Suprapubic skin (tissue), 4 donors: Measurements from ENCODE around the gene ARHGAP23. TPM values are rescaled to one million over a fixed set of nuclear protein-coding genes. Genes with fewer than 3 reads are reported as not detected.

ENCODE experiments used
- DNase-seq, 2 donors: peaks; one replicate each; pipeline ENCODE4 v3.0.0-alpha.2; 2019; ENCODE audit warnings: low spot score in 2 of 2
- H3K27ac ChIP-seq: fragments of 200-600 bp; sonication (generic); one replicate; pipeline ENCODE4 v1.5.1; 2019
- H3K27me3 ChIP-seq: fragments of 200-600 bp; sonication (generic); one replicate; pipeline ENCODE4 v1.5.1; 2019
- H3K36me3 ChIP-seq: fragments of 200-600 bp; sonication (generic); one replicate; pipeline ENCODE4 v1.5.1; 2019
- H3K4me1 ChIP-seq: fragments of 200-600 bp; sonication (generic); one replicate; pipeline ENCODE4 v1.5.1; 2019
- H3K4me3 ChIP-seq: fragments of 200-600 bp; sonication (generic); one replicate; pipeline ENCODE4 v1.5.1; 2019; ENCODE audit warnings: mild to moderate bottlenecking
- H3K9me3 ChIP-seq: fragments of 200-600 bp; sonication (generic); one replicate; pipeline ENCODE4 v1.5.1; 2019
- CTCF ChIP-seq, 2 donors: fragments of 200-600 bp in 1 of 2; fragments of 450-650 bp in 1 of 2; sonication (generic) in 1 of 2; IDR thresholded peaks; one replicate each; pipeline ENCODE4 v1.5.1; 2016 to 2019; ENCODE audit warnings: antibody characterized with exemption in 2 of 2, mild to moderate bottlenecking in 1 of 2, moderate library complexity in 1 of 2
- EP300 ChIP-seq: sonication (generic); formaldehyde crosslinking; IDR thresholded peaks from one replicate; pipeline ENCODE4 v1.6.1; 2017; ENCODE audit warnings: antibody characterized with exemption
- POLR2A ChIP-seq, 2 donors: fragments of 450-650 bp; IDR thresholded peaks; one replicate each; pipeline ENCODE4 v1.6.1; 2017; ENCODE audit warnings: antibody characterized with exemption in 2 of 2, mild to moderate bottlenecking in 2 of 2, moderate library complexity in 2 of 2
- POLR2AphosphoS5 ChIP-seq, 3 donors: sonication (generic); formaldehyde crosslinking; IDR thresholded peaks; one replicate each; pipeline ENCODE4 v1.6.1; 2017; ENCODE audit warnings: antibody characterized with exemption in 3 of 3
- WGBS: methylation state at CpG from one replicate; pipeline ENCODE4 v1.1.5; 2018; 5-methylcytosine and 5-hydroxymethylcytosine counted together
- total RNA-seq, 4 donors: library from RNA; depleted of rRNA; stranded (reverse); fragments of >200 nt; gene quantifications; one replicate each; pipeline ENCODE4 v1.1.0, GENCODE V29; 2016

Gene ARHGAP23
- total RNA-seq, 4 donors from 2014 or later = 94.8 to 149 (median 121) TPM

- peaks cover 59% of the 10 kb centered on the region for H3K36me3 ChIP-seq
- H3K27me3 ChIP-seq = no peaks in the 10 kb centered on the region
- 76% methylated on average over 4 of the region's 4 CpGs for WGBS
Measured at GRCh38 chr17:38401459-38401858, 26.8 kb upstream of the ARHGAP23 start.

GRCh38 chr17:38402897-38403296 is 25.4 kb upstream of the ARHGAP23 start:
- peak in 1 of 2 donors; percentile 46 for DNase-seq
- WGBS = 86% methylated on average over 5 of the region's 5 CpGs
- H3K4me3 ChIP-seq = no peak overlapping the region
- TF ChIP-seq POLR2AphosphoS5 (IDR thresholded peaks at IDR 0.05) (no peak), POLR2A (IDR thresholded peaks at IDR 0.05) (no peak), EP300 (no peak), CTCF (IDR thresholded peaks at IDR 0.05) (no peak)
- no peak overlapping the region for H3K27ac ChIP-seq
- no peaks in the 10 kb centered on the region for H3K4me1 ChIP-seq
- H3K36me3 ChIP-seq = peaks cover 44% of the 10 kb centered on the region
- no peaks in the 10 kb centered on the region for H3K9me3 ChIP-seq
- H3K27me3 ChIP-seq = no peaks in the 10 kb centered on the region

More at GRCh38 chr17:38401459-38401858, 26.8 kb upstream of the ARHGAP23 start:
- Histone ChIP-seq H3K27ac (no peak overlapping the region), H3K4me1 (no peaks in the 10 kb centered on the region), H3K4me3 (no peak overlapping the region), H3K9me3 (no peaks in the 10 kb centered on the region)
- peak in 1 of 2 donors; percentile 2 for DNase-seq
- TF ChIP-seq EP300 (no peak), POLR2AphosphoS5 (IDR thresholded peaks at IDR 0.05) (no peak), CTCF (IDR thresholded peaks at IDR 0.05) (no peak), POLR2A (IDR thresholded peaks at IDR 0.05) (no peak)

DNA sequence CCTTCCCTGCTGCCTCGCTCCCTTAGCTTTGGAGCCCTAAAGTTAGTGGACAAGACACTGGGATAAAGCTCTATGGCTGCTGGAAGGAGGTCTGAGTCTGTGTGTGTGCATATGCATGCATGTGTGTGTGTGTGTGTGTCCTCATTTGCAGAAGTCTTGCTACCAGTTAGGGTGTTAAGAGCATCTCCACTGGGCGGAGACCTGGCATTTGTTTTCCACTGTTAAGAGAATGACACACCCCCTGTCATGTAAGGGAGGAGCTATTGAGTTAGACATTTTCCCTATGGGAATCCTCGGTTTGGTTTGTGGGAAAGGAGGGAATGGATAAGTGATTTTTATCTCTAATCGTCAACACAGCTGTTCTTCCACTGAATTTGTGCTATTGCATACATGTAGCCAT is 24.8 kb upstream of the ARHGAP23 start:
- WGBS = 51% methylated on average over 4 of the region's 4 CpGs
- peak in 1 of 2 donors; percentile 24 for DNase-seq
- Histone ChIP-seq H3K27ac (no peak overlapping the region), H3K4me1 (no peaks in the 10 kb centered on the region), H3K9me3 (no peaks in the 10 kb centered on the region), H3K4me3 (no peak overlapping the region), H3K27me3 (no peaks in the 10 kb centered on the region), H3K36me3 (peaks cover 39% of the 10 kb centered on the region)
- TF ChIP-seq CTCF (IDR thresholded peaks at IDR 0.05) (no peak), POLR2AphosphoS5 (IDR thresholded peaks at IDR 0.05) (no peak), POLR2A (IDR thresholded peaks at IDR 0.05) (no peak), EP300 (no peak)

- 82% methylated on average over 16 of the region's 16 CpGs for WGBS
- Histone ChIP-seq H3K36me3 (peaks cover 35% of the 10 kb centered on the region), H3K27ac (no peak overlapping the region), H3K9me3 (no peaks in the 10 kb centered on the region), H3K27me3 (no peaks in the 10 kb centered on the region), H3K4me3 (no peak overlapping the region), H3K4me1 (no peaks in the 10 kb centered on the region)
- TF ChIP-seq POLR2A (IDR thresholded peaks at IDR 0.05) (no peak), POLR2AphosphoS5 (IDR thresholded peaks at IDR 0.05) (no peak), CTCF (IDR thresholded peaks at IDR 0.05) (no peak), EP300 (no peak)
- DNase-seq = peak in 1 of 2 donors; percentile 32
Measured at GRCh38 chr17:38404174-38404943, 23.9 kb upstream of the ARHGAP23 start.

GRCh38 chr17:38405654-38406053 is 22.6 kb upstream of the ARHGAP23 start:
- WGBS = 88% methylated on average over 4 of the region's 4 CpGs
- H3K4me3 ChIP-seq = no peak overlapping the region

More at GRCh38 chr17:38405654-38406053, 22.6 kb upstream of the ARHGAP23 start:
- TF ChIP-seq POLR2A (IDR thresholded peaks at IDR 0.05) = no peak
- TF ChIP-seq CTCF (IDR thresholded peaks at IDR 0.05) = no peak
- TF ChIP-seq EP300 = no peak
- TF ChIP-seq POLR2AphosphoS5 (IDR thresholded peaks at IDR 0.05) = no peak
- no peaks in the 10 kb centered on the region for H3K4me1 ChIP-seq
- H3K9me3 ChIP-seq = no peaks in the 10 kb centered on the region
- H3K27ac ChIP-seq = no peak overlapping the region
- H3K36me3 ChIP-seq = peaks cover 22% of the 10 kb centered on the region
- H3K27me3 ChIP-seq = no peaks in the 10 kb centered on the region
- DNase-seq = peak in 1 of 2 donors; percentile 5
